C4-2B (cell line): ENCODE data around the gene STK32C.

Experiments used
- CTCF ChIP-seq: fragments of 450-650 bp; conservative IDR thresholded peaks from 2 replicates; pipeline ENCODE4 v1.5.1; 2017; ENCODE audit warnings: mild to moderate bottlenecking
- ZFX ChIP-seq: fragments of 450-650 bp; IDR thresholded peaks from 2 replicates; pipeline ENCODE4 v1.6.1; 2017

- TF ChIP-seq CTCF (no peak), ZFX (no peak)
These were observed 57.0 kb downstream of the STK32C start for GRCh38 chr10:132250481-132251475.
